SK-N-SH (cell line): ENCODE data around the gene TTC39B. TPM values are rescaled to one million over a fixed set of nuclear protein-coding genes. Genes with fewer than 3 reads are reported as not detected.
A peak's percentile ranks its signal among the peaks of the same experiment; 100 is the strongest.

ENCODE experiments used
- CTCF ChIA-PET: fragments of 300-600, 350-600 bp; formaldehyde crosslinking; extraction: SDS; loops from one replicate; lab custom pipeline; 2021; lab: Yijun Ruan, JAX
- POLR2A ChIA-PET: fragments of 350-600 bp; sonication (Branson Sonifier 250); formaldehyde crosslinking; extraction: SDS; loops from one replicate; lab custom pipeline; 2020; ENCODE audit warnings: antibody characterized with exemption, inconsistent platforms; lab: Yijun Ruan, JAX
- DNase-seq: peaks from one replicate; pipeline ENCODE4 v3.0.0; 2012
- H2AFZ ChIP-seq: fragments of 200-600 bp; sonication (generic); 2 replicates; pipeline ENCODE4 v1.8.1; 2016; ENCODE audit warnings: antibody characterized with exemption, mild to moderate bottlenecking, low read depth
- H3F3A ChIP-seq: fragments of 200-600 bp; sonication (generic); replicated peaks from 2 replicates; pipeline ENCODE3; 2016; ENCODE audit warnings: antibody characterized with exemption, mild to moderate bottlenecking; ENCODE audit not compliant: insufficient read depth
- H3K27ac ChIP-seq, 2 experiments: fragments of 200-500 bp in 1 of 2; fragments of 200-600 bp in 1 of 2; sonication (Bioruptor generic) in 1 of 2; sonication (generic), shearing (Covaris generic) in 1 of 2; 2 replicates each; pipeline versions ENCODE4 v1.5.1 to v1.6.1; 2014 to 2016; ENCODE audit warnings: low read depth in 2 of 2, inconsistent platforms in 1 of 2, low read length in 1 of 2, mild to moderate bottlenecking in 1 of 2, mixed read lengths in 1 of 2
- H3K27me3 ChIP-seq: fragments of 200-600 bp; sonication (generic), shearing (Covaris generic); 2 replicates; pipeline ENCODE4 v1.6.1; 2016; ENCODE audit warnings: mixed run types; ENCODE audit not compliant: insufficient read depth
- H3K36me3 ChIP-seq, 2 experiments: fragments of 200-500 bp in 1 of 2; fragments of 200-600 bp in 1 of 2; sonication (Bioruptor generic) in 1 of 2; sonication (generic) in 1 of 2; replicated peaks in 1 of 2; 2 replicates each; pipeline versions ENCODE3 to v1.5.1; 2014 to 2016; ENCODE audit warnings: low read length in 1 of 2, mild to moderate bottlenecking in 1 of 2; ENCODE audit not compliant: insufficient read depth in 2 of 2, control insufficient read depth in 1 of 2
- H3K4me1 ChIP-seq, 2 experiments: fragments of 200-500 bp in 1 of 2; fragments of 200-600 bp in 1 of 2; sonication (Bioruptor generic) in 1 of 2; sonication (generic), shearing (Covaris generic) in 1 of 2; 2 replicates each; pipeline versions ENCODE4 v1.5.1 to v1.6.1; 2014 to 2016; ENCODE audit warnings: low read depth in 1 of 2, low read length in 1 of 2, mixed run types in 1 of 2; ENCODE audit not compliant: insufficient read depth in 2 of 2, control insufficient read depth in 1 of 2
- H3K4me2 ChIP-seq: fragments of 200-600 bp; sonication (generic), shearing (Covaris generic); 2 replicates; pipeline ENCODE4 v1.6.1; 2017; ENCODE audit warnings: mixed run types
- H3K4me3 ChIP-seq, 2 experiments: fragments of 200-500 bp in 1 of 2; fragments of 200-600 bp in 1 of 2; sonication (Bioruptor generic) in 1 of 2; sonication (generic), shearing (Covaris generic) in 1 of 2; 2 replicates each; pipeline versions ENCODE4 v1.5.1 to v1.8.1; 2014 to 2016; ENCODE audit warnings: low read depth in 2 of 2, inconsistent platforms in 1 of 2, low read length in 1 of 2, mild to moderate bottlenecking in 1 of 2, mixed read lengths in 1 of 2, moderate library complexity in 1 of 2
- H3K79me2 ChIP-seq: fragments of 200-600 bp; sonication (generic); 2 replicates; pipeline ENCODE4 v1.8.1; 2017; ENCODE audit warnings: mild to moderate bottlenecking; ENCODE audit not compliant: insufficient read depth
- H3K9ac ChIP-seq: fragments of 200-600 bp; sonication (generic); 2 replicates; pipeline ENCODE4 v1.6.1; 2017; ENCODE audit warnings: mixed run types
- H3K9me2 ChIP-seq: fragments of 200-600 bp; sonication (generic); 2 replicates; pipeline ENCODE4 v1.6.1; 2017; ENCODE audit warnings: mixed run types
- H3K9me3 ChIP-seq: fragments of 200-600 bp; sonication (generic); 2 replicates; pipeline ENCODE4 v1.6.1; 2017; ENCODE audit warnings: mixed run types, mild to moderate bottlenecking, moderate library complexity
- H4K20me1 ChIP-seq: fragments of 200-600 bp; sonication (generic); 2 replicates; pipeline ENCODE4 v1.6.1; 2017; ENCODE audit warnings: mild to moderate bottlenecking, mixed run types; ENCODE audit not compliant: insufficient read depth
- ELF1 ChIP-seq: IDR thresholded peaks from 2 replicates; pipeline ENCODE4 v1.4.0; 2012
- EZH2phosphoT487 ChIP-seq: fragments of 200-600 bp; sonication (generic); IDR thresholded peaks from 2 replicates; pipeline ENCODE4 v1.6.1; 2017; ENCODE audit warnings: low read depth, mixed run types, mild to moderate bottlenecking, antibody characterized with exemption, moderate library complexity, borderline replicate concordance
- FOSL2 ChIP-seq: IDR thresholded peaks from 2 replicates; pipeline ENCODE4 v1.4.0; 2012; ENCODE audit warnings: low read depth, mild to moderate bottlenecking, moderate library complexity, borderline replicate concordance
- FOXJ3 ChIP-seq: sonication (generic); formaldehyde crosslinking; IDR thresholded peaks from 2 replicates; pipeline ENCODE4 v1.5.1; 2020; ENCODE audit warnings: mild to moderate bottlenecking, missing genetic modification reagents
- JUND ChIP-seq: IDR thresholded peaks from 2 replicates; pipeline ENCODE4 v1.4.0; 2012
- NRF1 ChIP-seq: IDR thresholded peaks from 2 replicates; pipeline ENCODE4 v1.6.1; 2012; ENCODE audit warnings: low read depth, mild to moderate bottlenecking, low read length
- RAD21 ChIP-seq: IDR thresholded peaks from 2 replicates; pipeline ENCODE4 v1.6.1; 2012; ENCODE audit warnings: mild to moderate bottlenecking, low read length
- RCOR1 ChIP-seq: fragments of 150-350 bp; IDR thresholded peaks from 2 replicates; pipeline ENCODE4 v1.6.1; 2017; ENCODE audit warnings: antibody characterized with exemption, low read length
- REST ChIP-seq: IDR thresholded peaks from 2 replicates; pipeline ENCODE4 v1.6.1; 2012; ENCODE audit warnings: mild to moderate bottlenecking, low read depth, low read length, moderate library complexity
- RFX5 ChIP-seq: IDR thresholded peaks from 2 replicates; pipeline ENCODE4 v1.6.1; 2012; ENCODE audit warnings: mild to moderate bottlenecking, improper control_type of control experiment, low read length
- SMC3 ChIP-seq: IDR thresholded peaks from 2 replicates; pipeline ENCODE4 v1.6.1; 2012; ENCODE audit warnings: low read depth, low read length, improper control_type of control experiment
- TAF1 ChIP-seq: IDR thresholded peaks from 2 replicates; pipeline ENCODE4 v1.6.1; 2012; ENCODE audit warnings: low read depth, mild to moderate bottlenecking, low read length, moderate library complexity, borderline replicate concordance
- TCF12 ChIP-seq: IDR thresholded peaks from 2 replicates; pipeline ENCODE4 v1.4.0; 2012
- WGBS: methylation state at CpG from one replicate; pipeline ENCODE4 v1.1.6; 2017; ENCODE audit warnings: low lambda C conversion rate; 5-methylcytosine and 5-hydroxymethylcytosine counted together
- polyA plus RNA-seq, 3 experiments: library from polyadenylated mRNA; depleted of rRNA; stranded (reverse); fragments of >200 nt; gene quantifications; 2 replicates each; pipeline ENCODE4 v1.2.3, GENCODE V29; 2012
- TF ChIP-seq, protein P1 (sequence below): fragments of 200-600 bp; sonication (generic); IDR thresholded peaks from 2 replicates; pipeline ENCODE4 v1.6.1; 2017; ENCODE audit warnings: antibody characterized with exemption, mild to moderate bottlenecking, moderate library complexity

The TTC39B gene
- polyA plus RNA-seq, 1 of the 3 experiments (the other 2 are of a cell fraction): 0.54 TPM

GRCh38 chr9:15211815-15212495 is 95.1 kb downstream of the TTC39B start:
- DNase-seq: no peak
- POLR2A ChIA-PET: no interaction called here
- H3K27ac ChIP-seq: peak overlapping the region in 1 of 2 experiments; percentile 50; a peak in 1 of 4 replicates
- H3K27me3 ChIP-seq: no peaks in the 10 kb centered on the region
- peaks cover 0 to 11% of the 10 kb centered on the region in 2 experiments; a peak in 3 of 4 replicates for H3K4me1 ChIP-seq
- H4K20me1 ChIP-seq: no peaks in the 10 kb centered on the region
- H3K9ac ChIP-seq: no peak overlapping the region
- H3K9me2 ChIP-seq: no peaks in the 10 kb centered on the region
- 0 out of 2 replicates have a peak overlapping the region, but pooled peaks have one; percentile 0 for H3K4me2 ChIP-seq
- WGBS: 85% methylated on average over 4 of the region's 4 CpGs
- H2AFZ ChIP-seq: peak overlapping the region; percentile 29; the same call in 1 of the 2 replicates
- H3F3A ChIP-seq: no peaks in the 10 kb centered on the region
- H3K79me2 ChIP-seq: no peaks in the 10 kb centered on the region
- CTCF ChIA-PET: interaction anchor here (0.6 to 2.0 kb wide), 20 partner anchors 9 to 458 kb away, joined by 3 to 13 read pairs (median 4); partner anchors contain the start of gene CCDC171
- no peak overlapping the region; a peak in 1 of 4 replicates for H3K4me3 ChIP-seq
- peaks cover 0 to 3% of the 10 kb centered on the region in 2 experiments for H3K36me3 ChIP-seq
- TF ChIP-seq JUND (no peak), TCF12 (no peak), TAF1 (no peak), EZH2phosphoT487 (no peak), RCOR1 (no peak), RFX5 (no peak), REST (no peak)
- no peaks in the 10 kb centered on the region for H3K9me3 ChIP-seq

DNA sequence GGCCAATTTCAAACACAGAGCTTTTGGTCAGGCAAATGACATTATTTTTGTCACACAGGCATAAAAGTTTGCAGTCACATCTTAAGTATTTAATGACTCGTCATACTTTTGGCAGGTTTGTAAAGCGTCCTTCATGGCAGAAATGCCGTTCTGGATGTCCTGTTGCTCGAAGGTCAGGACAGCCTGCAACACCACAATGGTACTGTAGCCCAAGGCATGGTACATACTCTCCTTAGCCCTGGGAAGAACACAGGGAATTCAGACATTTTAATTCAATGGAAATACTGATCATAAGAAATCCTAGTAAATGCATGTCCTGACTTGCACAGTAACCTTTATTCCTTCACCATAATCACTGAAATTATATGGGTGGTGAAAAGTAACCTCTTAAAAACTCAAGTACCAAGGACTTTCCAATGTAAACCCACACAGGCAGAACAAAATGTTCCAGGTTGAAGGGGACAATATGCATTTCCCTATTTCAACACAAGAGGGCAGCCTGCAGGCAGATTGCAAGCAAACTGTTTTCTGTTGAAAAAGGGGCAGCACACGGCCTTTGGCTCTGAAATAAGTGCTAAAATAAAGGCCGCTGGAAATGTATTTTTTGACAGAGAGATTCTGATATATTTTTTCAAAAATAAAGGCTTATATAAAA is 95.7 kb downstream of the TTC39B start:
- H3K79me2 ChIP-seq: no peaks in the 10 kb centered on the region
- peaks cover 0 to 12% of the 10 kb centered on the region in 2 experiments; a peak in 3 of 4 replicates for H3K4me1 ChIP-seq
- H3K27ac ChIP-seq: peak overlapping the region in 1 of 2 experiments; percentile 50; a peak in 1 of 4 replicates
- no peak overlapping the region; a peak in 1 of 4 replicates for H3K4me3 ChIP-seq
- H3K4me2 ChIP-seq: 0 out of 2 replicates have a peak overlapping the region, but pooled peaks have one; percentile 0
- H2AFZ ChIP-seq: peak overlapping the region; percentile 29; the same call in 1 of the 2 replicates
- CTCF ChIA-PET: interaction anchor here (0.6 to 1.7 kb wide), 23 partner anchors 9 to 458 kb away, joined by 3 to 13 read pairs (median 4); partner anchors contain the start of gene SNAPC3
- no peak overlapping the region for H3K9ac ChIP-seq
- H3K27me3 ChIP-seq: no peaks in the 10 kb centered on the region
- H3F3A ChIP-seq: no peaks in the 10 kb centered on the region
- no peaks in the 10 kb centered on the region for H4K20me1 ChIP-seq
- H3K36me3 ChIP-seq: peaks cover 0 to 3% of the 10 kb centered on the region in 2 experiments
- no peaks in the 10 kb centered on the region for H3K9me3 ChIP-seq
- DNase-seq: peak; percentile 57
- no peaks in the 10 kb centered on the region for H3K9me2 ChIP-seq
- POLR2A ChIA-PET: no interaction called here
- WGBS: 22% methylated on average over 6 of the region's 6 CpGs
- TF ChIP-seq RAD21: peak; percentile 86
- no peak for TF ChIP-seq REST
- no peak for TF ChIP-seq ELF1
- TF ChIP-seq TAF1: no peak
- no peak for TF ChIP-seq FOXJ3 (CRISPR knock-in tag)
- TF ChIP-seq, protein P1, sequence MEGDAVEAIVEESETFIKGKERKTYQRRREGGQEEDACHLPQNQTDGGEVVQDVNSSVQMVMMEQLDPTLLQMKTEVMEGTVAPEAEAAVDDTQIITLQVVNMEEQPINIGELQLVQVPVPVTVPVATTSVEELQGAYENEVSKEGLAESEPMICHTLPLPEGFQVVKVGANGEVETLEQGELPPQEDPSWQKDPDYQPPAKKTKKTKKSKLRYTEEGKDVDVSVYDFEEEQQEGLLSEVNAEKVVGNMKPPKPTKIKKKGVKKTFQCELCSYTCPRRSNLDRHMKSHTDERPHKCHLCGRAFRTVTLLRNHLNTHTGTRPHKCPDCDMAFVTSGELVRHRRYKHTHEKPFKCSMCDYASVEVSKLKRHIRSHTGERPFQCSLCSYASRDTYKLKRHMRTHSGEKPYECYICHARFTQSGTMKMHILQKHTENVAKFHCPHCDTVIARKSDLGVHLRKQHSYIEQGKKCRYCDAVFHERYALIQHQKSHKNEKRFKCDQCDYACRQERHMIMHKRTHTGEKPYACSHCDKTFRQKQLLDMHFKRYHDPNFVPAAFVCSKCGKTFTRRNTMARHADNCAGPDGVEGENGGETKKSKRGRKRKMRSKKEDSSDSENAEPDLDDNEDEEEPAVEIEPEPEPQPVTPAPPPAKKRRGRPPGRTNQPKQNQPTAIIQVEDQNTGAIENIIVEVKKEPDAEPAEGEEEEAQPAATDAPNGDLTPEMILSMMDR: peak; percentile 95
- no peak for TF ChIP-seq NRF1
- no peak for TF ChIP-seq FOSL2
- peak; percentile 85 for TF ChIP-seq SMC3
